IPS DF 6.9 (cell line): ENCODE results near the gene KRTAP10-3.
"Not testable (repeated sequence)": the region's sequence is repeated elsewhere in the genome, so short reads cannot be mapped to it uniquely, and the experiment has no call there.

ENCODE experiments used
- DNase-seq: peaks from one replicate; pipeline ENCODE4 v3.0.0-alpha.2; 2013; ENCODE audit warnings: low read depth, low spot score
- H3K27ac ChIP-seq: one replicate; pipeline ENCODE4 v1.5.1; 2013; ENCODE audit warnings: low read length, control low read depth
- H3K27me3 ChIP-seq: 2 replicates; pipeline ENCODE4 v1.6.1; 2013; ENCODE audit warnings: mild to moderate bottlenecking, low read length; ENCODE audit not compliant: control insufficient read depth, insufficient read depth
- H3K36me3 ChIP-seq: 2 replicates; pipeline ENCODE4 v1.6.1; 2013; ENCODE audit warnings: low read length; ENCODE audit not compliant: control insufficient read depth, insufficient read depth
- H3K4me1 ChIP-seq: 2 replicates; pipeline ENCODE4 v1.6.1; 2013; ENCODE audit warnings: low read length; ENCODE audit not compliant: control insufficient read depth, insufficient read depth
- H3K4me3 ChIP-seq: 2 replicates; pipeline ENCODE4 v1.5.1; 2013; ENCODE audit warnings: mild to moderate bottlenecking, low read length
- H3K9me3 ChIP-seq: 2 replicates; pipeline ENCODE4 v1.6.1; 2013; ENCODE audit warnings: low read length, inconsistent platforms; ENCODE audit not compliant: control insufficient read depth, insufficient read depth
- WGBS: extraction: QIAGEN DNeasy Blood & Tissue Kit; methylation state at CpG from one replicate; pipeline ENCODE4 v1.1.7; 2013; ENCODE audit warnings: mixed read lengths, missing lambda C conversion rate; ENCODE audit not compliant: insufficient read length, insufficient coverage; 5-methylcytosine and 5-hydroxymethylcytosine counted together

The KRTAP10-3 gene

GRCh38 chr21:44569861-44570517, 11.4 kb upstream of the KRTAP10-3 start:
- Histone ChIP-seq H3K4me3 (no peak overlapping the region), H3K27ac (no peak overlapping the region), H3K36me3 (peaks cover 4% of the 10 kb centered on the region; the same call in 1 of the 2 replicates), H3K9me3 (no peaks in the 10 kb centered on the region), H3K27me3 (no peaks in the 10 kb centered on the region), H3K4me1 (0 out of 2 replicates have a peak, but pooled peaks cover 3% of the 10 kb centered on the region)
- no peak for DNase-seq
- WGBS = no CpG with 5 or more reads among the region's 12 CpGs

- peaks cover 4% of the 10 kb centered on the region; the same call in 1 of the 2 replicates for H3K36me3 ChIP-seq
- no peaks in the 10 kb centered on the region for H3K27me3 ChIP-seq
- H3K9me3 ChIP-seq = no peaks in the 10 kb centered on the region
- no CpG with 5 or more reads among the region's 27 CpGs for WGBS
- no peak for DNase-seq
- no peak overlapping the region for H3K27ac ChIP-seq
- H3K4me1 ChIP-seq = no peaks in the 10 kb centered on the region
- no peak overlapping the region for H3K4me3 ChIP-seq
Measured at GRCh38 chr21:44568667-44569556, 10.3 kb upstream of the KRTAP10-3 start.

GRCh38 chr21:44568261-44568660, 9.7 kb upstream of the KRTAP10-3 start:
- H3K4me1 ChIP-seq = no peaks in the 10 kb centered on the region
- no peaks in the 10 kb centered on the region for H3K9me3 ChIP-seq
- H3K36me3 ChIP-seq = peaks cover 4% of the 10 kb centered on the region; the same call in 1 of the 2 replicates
- no peak overlapping the region for H3K27ac ChIP-seq
- no peaks in the 10 kb centered on the region for H3K27me3 ChIP-seq
- no CpG with 5 or more reads among the region's 12 CpGs for WGBS
- DNase-seq = no peak
- H3K4me3 ChIP-seq = no peak overlapping the region

GRCh38 chr21:44567481-44568171, 9.0 kb upstream of the KRTAP10-3 start:
- H3K27me3 ChIP-seq = no peaks in the 10 kb centered on the region
- H3K4me3 ChIP-seq = no peak overlapping the region
- no peaks in the 10 kb centered on the region for H3K9me3 ChIP-seq
- H3K27ac ChIP-seq = no peak overlapping the region
- peaks cover 4% of the 10 kb centered on the region; the same call in 1 of the 2 replicates for H3K36me3 ChIP-seq
- DNase-seq = no peak
- H3K4me1 ChIP-seq = no peaks in the 10 kb centered on the region
- WGBS = no CpG with 5 or more reads among the region's 18 CpGs

GRCh38 chr21:44566403-44566802, 7.8 kb upstream of the KRTAP10-3 start:
- no peak for DNase-seq
- no CpG with 5 or more reads among the region's 1 CpG for WGBS
- H3K4me1 ChIP-seq = no peaks in the 10 kb centered on the region
- no peaks in the 10 kb centered on the region for H3K9me3 ChIP-seq
- H3K36me3 ChIP-seq = peaks cover 4% of the 10 kb centered on the region; the same call in 1 of the 2 replicates
- H3K4me3 ChIP-seq = no peak overlapping the region
- H3K27me3 ChIP-seq = no peaks in the 10 kb centered on the region
- no peak overlapping the region for H3K27ac ChIP-seq

- Histone ChIP-seq H3K4me1 (no peaks in the 10 kb centered on the region), H3K36me3 (peaks cover 4% of the 10 kb centered on the region; the same call in 1 of the 2 replicates), H3K27me3 (no peaks in the 10 kb centered on the region), H3K4me3 (no peak overlapping the region), H3K9me3 (no peaks in the 10 kb centered on the region), H3K27ac (no peak overlapping the region)
- DNase-seq = no peak
- no CpG with 5 or more reads among the region's 1 CpG for WGBS
Measured at GRCh38 chr21:44564886-44565598, 6.4 kb upstream of the KRTAP10-3 start.

- Histone ChIP-seq H3K9me3 (no peaks in the 10 kb centered on the region), H3K4me1 (no peaks in the 10 kb centered on the region), H3K27ac (no peak overlapping the region), H3K4me3 (no peak overlapping the region), H3K36me3 (peaks cover under 1% of the 10 kb centered on the region; the same call in 1 of the 2 replicates), H3K27me3 (no peaks in the 10 kb centered on the region)
- DNase-seq = no peak
- no CpG with 5 or more reads among the region's 1 CpG for WGBS
Measured at GRCh38 chr21:44564099-44564498, 5.5 kb upstream of the KRTAP10-3 start.

- H3K36me3 ChIP-seq, DNase-seq, H3K27me3 ChIP-seq, H3K4me3 ChIP-seq, H3K9me3 ChIP-seq, H3K27ac ChIP-seq, H3K4me1 ChIP-seq: not testable (repeated sequence)
- no CpG with 5 or more reads among the region's 10 CpGs for WGBS
Measured at GRCh38 chr21:44558329-44558675, 293 bp downstream of the KRTAP10-3 start.

- no CpG with 5 or more reads among the region's 30 CpGs for WGBS
- no peak for DNase-seq
- Histone ChIP-seq H3K4me1 (no peaks in the 10 kb centered on the region), H3K27me3 (no peaks in the 10 kb centered on the region), H3K36me3 (peaks cover 2% of the 10 kb centered on the region; the same call in 1 of the 2 replicates), H3K4me3 (no peak overlapping the region), H3K9me3 (no peaks in the 10 kb centered on the region), H3K27ac (no peak overlapping the region)
Measured at GRCh38 chr21:44557491-44558328, 885 bp downstream of the KRTAP10-3 start.
